ENCODE measurements around the gene FCGR2B. TPM values are rescaled to one million over a fixed set of nuclear protein-coding genes. Genes with fewer than 3 reads are reported as not detected.
A peak's percentile ranks its signal among the peaks of the same experiment; 100 is the strongest.

Gene FCGR2B
- total and polyA plus RNA-seq, 8 donors: 0.43 to 24.1 (median 0.64) TPM

GRCh38 chr1:161706482-161707347, 43.8 kb downstream of the FCGR2B start, which contains the start of gene FCRLA:
Gene FCRLA, plus strand, starts transcription at chr1:161707229. Its CDS starts 36 bp downstream, at chr1:161707265.
- Histone ChIP-seq H3K36me3 (no peaks in the 10 kb centered on the region), H3K4me3 (no peak within 1 kb of the TSS), H3K9me3 (no peaks in the 10 kb centered on the region), H3K27me3 (peaks cover 0 to 50% of the 10 kb centered on the region in 2 donors), H3K27ac (no peak within 1 kb of the TSS), H3K4me1 (no peaks in the 10 kb centered on the region)
- no peak for TF ChIP-seq CTCF (IDR thresholded peaks at IDR 0.05)
- intact Hi-C loops (cut with DNase I): no loop called here
- ATAC-seq (peak; percentile 52), DNase-seq (no peak)

GRCh38 chr1:161707503-161707902, 44.6 kb downstream of the FCGR2B start:
- no peak for ATAC-seq
- no peaks in the 10 kb centered on the region for H3K36me3 ChIP-seq
- H3K27ac ChIP-seq: no peak overlapping the region
- no peak overlapping the region for H3K4me3 ChIP-seq
- DNase-seq: no peak
- H3K9me3 ChIP-seq: no peaks in the 10 kb centered on the region
- no peaks in the 10 kb centered on the region for H3K4me1 ChIP-seq
- H3K27me3 ChIP-seq: peaks cover 0 to 50% of the 10 kb centered on the region in 2 donors
- intact Hi-C loops (cut with DNase I): no loop called here
- TF ChIP-seq CTCF (IDR thresholded peaks at IDR 0.05): no peak

GRCh38 chr1:161709373-161709772, 46.4 kb downstream of the FCGR2B start:
- intact Hi-C loops (cut with DNase I): no loop called here
- Histone ChIP-seq H3K4me1 (no peaks in the 10 kb centered on the region), H3K27me3 (peaks cover 0 to 62% of the 10 kb centered on the region in 2 donors), H3K27ac (no peak overlapping the region), H3K36me3 (no peaks in the 10 kb centered on the region), H3K9me3 (no peaks in the 10 kb centered on the region), H3K4me3 (no peak overlapping the region)
- TF ChIP-seq CTCF (IDR thresholded peaks at IDR 0.05): no peak
- no peak for ATAC-seq
- DNase-seq: no peak

- Histone ChIP-seq H3K4me3 (no peak overlapping the region), H3K27ac (no peak overlapping the region), H3K9me3 (no peaks in the 10 kb centered on the region), H3K27me3 (peaks cover 0 to 68% of the 10 kb centered on the region in 2 donors), H3K36me3 (no peaks in the 10 kb centered on the region), H3K4me1 (no peaks in the 10 kb centered on the region)
- intact Hi-C loops (cut with DNase I): no loop called here
- no peak for TF ChIP-seq CTCF (IDR thresholded peaks at IDR 0.05)
- no peak for DNase-seq
- no peak for ATAC-seq
These were observed 47.6 kb downstream of the FCGR2B start for GRCh38 chr1:161710560-161710959.

GRCh38 chr1:161718559-161719324, 55.8 kb downstream of the FCGR2B start:
- DNase-seq (no peak), ATAC-seq (no peak)
- no peak overlapping the region for H3K27ac ChIP-seq
- intact Hi-C loops (cut with DNase I): no loop called here
- H3K4me1 ChIP-seq: peaks cover 0 to 4% of the 10 kb centered on the region in 2 donors
- no peak overlapping the region for H3K4me3 ChIP-seq
- H3K27me3 ChIP-seq: peaks cover 0 to 72% of the 10 kb centered on the region in 2 donors
- no peaks in the 10 kb centered on the region for H3K9me3 ChIP-seq
- H3K36me3 ChIP-seq: no peaks in the 10 kb centered on the region
- no peak for TF ChIP-seq CTCF (IDR thresholded peaks at IDR 0.05)
